ENCODE measurements around the gene TBCK. TPM values are rescaled to one million over a fixed set of nuclear protein-coding genes. Genes with fewer than 3 reads are reported as not detected.

Gene TBCK
- total and polyA plus RNA-seq, 2 of the 8 experiments (the other 6 are each of a cell fraction or from before 2014, with no cell fraction given) = 10.2 to 18.7 TPM

DNA sequence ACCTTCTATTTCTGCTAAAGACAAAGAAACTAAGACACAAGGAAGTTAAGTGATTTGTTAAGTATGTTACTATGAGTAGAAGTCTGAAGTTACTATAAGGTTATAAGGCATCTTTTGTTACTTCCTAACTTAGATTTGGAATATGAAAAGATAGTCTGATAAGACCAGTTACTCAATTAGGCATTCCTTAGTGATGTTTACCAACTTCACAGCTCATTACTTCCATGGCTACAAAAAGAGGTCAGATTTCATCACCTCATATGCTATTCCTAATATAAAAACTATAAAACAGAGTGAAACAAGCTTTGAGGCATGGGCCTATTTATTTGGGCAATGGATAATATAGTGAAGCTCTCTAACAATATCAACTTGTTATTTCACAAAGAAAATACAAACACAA, 143.1 kb downstream of the TBCK start (continued):
- TF ChIP-seq USF2 (IDR thresholded peaks at IDR 0.05; ENCODE audit: low read length) = no peak
- TF ChIP-seq ZNF274 (IDR thresholded peaks at IDR 0.05; ENCODE audit: borderline replicate concordance, extremely low read depth, low read length) = no peak
